Activated CD4-positive, alpha-beta T cell treated with anti-CD3 and anti-CD28 coated beads for 48 hours (primary cell): Measurements from ENCODE around the gene AKAP11.
A peak's percentile ranks its signal among the peaks of the same experiment; 100 is the strongest.

ENCODE experiments used
- DNase-seq: peaks from one replicate; pipeline ENCODE4 v3.0.0-alpha.2; 2020

AKAP11 gene

DNA sequence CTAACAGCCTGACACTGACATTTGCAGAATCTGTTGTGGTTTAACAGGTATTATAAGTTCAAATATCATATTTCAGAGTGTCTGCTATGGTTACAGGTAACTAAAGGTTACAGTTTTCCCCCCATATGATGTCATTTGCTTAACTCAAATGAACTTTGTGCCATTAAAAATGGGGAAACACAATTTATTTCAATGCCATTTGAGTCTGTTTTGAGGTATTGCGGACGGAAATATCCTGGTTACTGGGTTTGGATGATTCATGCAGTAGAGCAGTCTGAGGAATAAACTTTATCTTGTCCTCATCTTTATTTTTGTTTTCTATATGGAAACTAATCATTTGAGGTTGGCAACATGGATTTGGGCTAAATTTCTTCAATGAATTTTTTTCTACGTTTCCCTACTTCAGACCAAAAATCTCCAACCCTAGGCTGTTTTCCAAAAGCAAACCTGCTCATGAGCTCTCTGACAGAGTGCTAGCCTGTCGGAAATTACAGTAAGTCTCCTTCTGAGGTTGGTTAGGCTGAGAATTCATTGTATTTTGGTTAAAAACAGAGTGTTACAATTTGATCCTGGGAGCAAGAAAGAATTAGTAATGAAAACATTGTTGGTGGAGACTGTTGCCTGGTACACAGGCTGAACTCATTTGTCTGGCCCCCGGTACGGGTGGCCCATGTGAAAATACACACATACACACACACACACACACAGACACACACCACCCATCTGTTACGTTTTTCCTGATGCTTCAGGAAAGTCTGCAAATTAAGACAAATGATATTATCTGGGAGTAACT, 66.1 kb downstream of the AKAP11 start:
- DNase-seq, result no peak

DNA sequence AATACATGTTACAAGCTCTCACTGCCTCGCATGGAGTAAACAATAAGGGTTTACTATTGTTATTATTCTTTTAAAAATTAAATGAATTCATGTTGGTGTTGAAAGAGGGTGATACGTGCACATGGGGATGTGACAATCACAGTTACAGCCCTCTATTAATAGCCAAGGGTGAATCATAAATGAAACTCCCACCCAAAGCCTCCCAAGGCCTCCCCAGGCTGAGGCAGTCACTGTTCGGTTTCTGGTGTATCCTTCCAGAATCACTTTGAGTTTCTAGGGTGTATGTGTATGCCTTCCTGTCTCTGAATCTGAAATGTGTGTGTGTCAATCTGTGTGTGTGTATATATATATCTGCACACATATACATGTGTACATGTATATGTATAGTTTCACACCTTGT, 73.4 kb downstream of the AKAP11 start:
- no peak for DNase-seq

DNA sequence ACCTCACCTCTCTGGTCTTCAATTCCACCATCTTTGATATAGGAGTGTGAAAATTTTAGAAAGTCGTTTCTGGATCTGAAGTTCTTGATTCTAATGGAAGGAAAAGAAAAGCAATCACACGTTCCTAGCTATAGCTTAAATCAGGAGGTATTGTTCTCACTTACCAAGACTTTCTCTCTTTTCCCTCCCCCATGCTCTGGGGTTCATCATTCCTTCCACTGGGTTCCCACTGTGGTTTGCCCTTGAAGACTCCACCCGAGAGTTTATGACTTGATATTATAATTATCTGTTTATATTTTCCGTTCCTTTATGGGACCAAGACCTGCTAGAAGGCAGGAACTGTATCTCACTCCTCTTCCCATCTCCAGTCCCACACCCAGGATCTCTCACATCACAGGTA, 76.6 kb downstream of the AKAP11 start:
- DNase-seq, result peak; percentile 41

DNA sequence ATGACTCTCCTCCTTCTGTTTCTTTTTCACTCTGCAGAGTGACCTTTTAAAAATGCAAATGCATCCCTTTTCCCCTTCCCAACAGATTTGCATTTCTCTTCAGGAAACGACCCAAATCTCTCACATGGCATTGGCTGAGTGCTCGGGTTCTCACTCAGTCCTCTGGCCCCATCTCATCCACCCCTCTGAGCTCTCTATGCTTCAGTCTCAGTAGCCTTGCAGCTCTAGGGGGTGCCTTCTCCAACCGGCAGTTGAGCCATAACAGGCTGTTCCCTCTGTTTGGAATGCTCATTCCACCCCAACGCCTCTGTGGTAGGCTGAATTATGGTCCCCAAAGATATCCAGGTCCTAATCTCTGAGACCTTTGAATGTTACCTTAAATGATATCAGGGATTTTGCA, 78.2 kb downstream of the AKAP11 start:
- DNase-seq, result no peak

DNA sequence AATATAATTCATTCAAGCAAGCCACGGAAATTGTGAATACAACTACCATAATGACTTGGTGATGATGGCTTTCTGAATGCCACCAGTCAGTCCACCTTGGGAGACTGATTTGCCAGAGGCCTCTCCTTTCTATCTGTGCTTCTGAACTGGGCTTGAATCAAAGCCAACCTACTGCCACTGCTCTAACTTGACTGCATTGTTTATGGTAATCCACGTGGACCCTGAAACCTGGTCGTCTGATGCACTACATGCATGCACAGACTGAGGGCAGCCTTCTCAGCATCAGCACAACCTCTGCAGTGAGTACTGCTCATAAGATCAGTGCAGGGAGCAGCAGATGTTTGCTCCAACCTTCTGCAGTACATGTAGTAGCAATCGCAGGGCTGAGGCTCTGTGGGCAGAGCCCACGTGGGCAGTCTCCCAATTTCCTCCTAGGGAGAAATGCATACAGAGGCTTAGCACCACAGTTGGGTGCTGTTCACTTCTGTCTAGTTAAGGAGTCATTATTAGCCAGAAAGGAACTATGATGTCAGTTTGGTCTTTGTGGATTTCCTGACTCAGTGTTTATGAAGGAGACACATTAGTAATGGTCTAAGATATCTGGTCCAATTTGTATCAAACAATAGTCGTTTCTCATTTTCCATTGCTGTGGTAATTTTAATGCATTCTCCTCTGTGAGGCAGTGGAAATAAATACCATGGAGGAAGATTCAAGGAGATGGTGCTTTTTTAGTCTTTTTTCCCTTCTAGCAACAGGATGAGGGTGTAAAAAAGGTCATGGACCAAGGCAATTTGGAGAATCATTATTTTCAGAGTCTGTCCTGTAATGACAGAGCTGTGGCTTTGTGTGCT, 82.5 kb downstream of the AKAP11 start:
- peak; percentile 77 for DNase-seq

DNA sequence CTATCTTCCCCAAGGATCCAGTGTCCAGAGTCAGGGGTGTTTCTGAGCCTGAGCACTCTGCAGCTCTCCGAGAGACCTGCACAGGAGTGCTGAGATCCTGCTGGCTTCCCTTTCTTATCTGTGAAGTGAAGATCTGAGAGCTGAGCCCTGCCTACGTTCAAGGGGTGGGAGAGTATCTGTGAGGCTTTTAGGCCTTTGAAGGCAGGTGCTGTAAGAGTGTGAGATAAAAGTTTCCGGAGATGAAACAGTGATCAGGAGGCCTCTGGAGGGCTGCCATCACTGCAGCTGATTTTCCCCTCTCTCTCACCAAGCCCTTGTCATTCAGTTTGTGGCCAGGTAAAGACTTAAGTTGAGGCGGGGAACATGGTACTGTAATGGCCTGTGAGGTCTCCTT, 83.1 kb downstream of the AKAP11 start:
- DNase-seq, result peak; percentile 74

DNA sequence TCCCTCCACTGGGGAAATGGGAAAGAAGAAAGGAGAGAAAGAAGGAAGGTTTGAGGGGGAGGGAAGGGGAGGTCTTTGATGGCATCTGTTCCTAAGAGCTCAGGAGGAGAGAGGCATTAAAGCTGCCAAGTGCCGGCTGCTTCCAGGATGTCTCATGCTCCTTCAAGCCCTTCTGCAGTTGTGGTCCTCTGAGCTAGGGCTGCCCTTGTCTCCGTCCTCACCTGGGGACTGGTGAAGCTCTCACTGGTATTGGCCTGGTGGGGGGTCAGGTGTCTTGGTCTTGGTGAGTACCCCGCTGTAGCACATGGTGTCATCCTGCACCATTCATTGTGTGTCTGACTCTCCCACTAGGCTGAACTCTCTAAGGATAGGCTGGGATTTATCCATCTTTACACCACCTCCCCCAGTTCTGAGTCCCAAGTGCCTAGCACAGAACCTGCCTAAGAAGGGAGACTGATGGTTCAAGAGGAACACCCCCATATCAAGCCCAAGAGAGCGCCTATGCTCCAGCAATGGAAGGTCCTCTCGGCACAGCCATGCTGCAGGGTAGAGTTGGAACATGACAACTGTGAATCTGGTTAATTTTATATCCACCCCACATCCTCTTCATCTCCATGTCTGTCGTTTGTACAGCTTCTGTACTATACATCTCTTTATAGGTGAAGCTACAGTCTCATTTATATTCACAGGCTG, 83.7 kb downstream of the AKAP11 start:
- DNase-seq, result peak; percentile 40

DNA sequence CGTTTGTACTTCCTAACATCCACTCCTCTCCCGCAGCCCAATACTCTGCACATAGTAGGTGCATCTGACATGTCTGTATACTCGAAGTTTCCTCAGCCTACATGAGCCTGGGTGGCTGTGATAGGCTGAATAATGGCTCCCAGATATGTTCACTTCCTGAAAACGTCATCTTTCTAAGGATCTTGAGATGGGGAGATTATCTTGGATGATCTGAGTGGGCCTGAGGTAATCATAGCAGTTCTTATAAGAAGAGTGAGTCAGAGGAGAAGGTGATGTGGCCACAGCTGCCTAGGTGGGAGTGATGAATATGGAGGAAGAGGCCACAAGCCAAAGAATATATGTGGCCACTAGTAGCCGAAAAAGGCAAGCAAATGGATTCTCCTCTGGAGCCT, 84.2 kb downstream of the AKAP11 start:
- DNase-seq, result peak; percentile 69

DNA sequence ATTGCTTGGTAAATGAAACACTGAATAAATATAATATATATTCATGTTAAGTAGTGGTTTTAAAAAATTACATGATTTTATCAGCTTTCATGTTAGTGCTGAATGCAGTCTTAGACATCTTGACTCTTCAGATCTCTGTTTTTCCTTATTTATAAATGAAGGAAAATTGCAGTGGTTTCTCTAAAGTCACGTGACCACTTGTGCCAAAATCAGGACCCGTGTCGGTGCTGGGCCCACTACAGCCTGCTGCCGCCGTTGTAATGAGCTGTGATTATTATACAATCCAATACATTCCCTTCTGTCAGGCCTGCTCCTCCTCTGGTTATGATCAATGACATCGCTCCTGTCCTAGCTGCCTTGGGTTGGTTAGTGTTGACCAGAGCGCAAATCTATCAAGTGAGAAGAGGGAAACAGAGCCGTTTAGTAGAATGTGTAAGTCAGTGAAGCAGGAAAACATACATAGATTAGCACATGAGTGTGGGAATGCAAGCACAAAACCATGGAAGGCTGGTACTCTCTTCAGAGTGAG, 88.2 kb downstream of the AKAP11 start:
- no peak for DNase-seq

DNA sequence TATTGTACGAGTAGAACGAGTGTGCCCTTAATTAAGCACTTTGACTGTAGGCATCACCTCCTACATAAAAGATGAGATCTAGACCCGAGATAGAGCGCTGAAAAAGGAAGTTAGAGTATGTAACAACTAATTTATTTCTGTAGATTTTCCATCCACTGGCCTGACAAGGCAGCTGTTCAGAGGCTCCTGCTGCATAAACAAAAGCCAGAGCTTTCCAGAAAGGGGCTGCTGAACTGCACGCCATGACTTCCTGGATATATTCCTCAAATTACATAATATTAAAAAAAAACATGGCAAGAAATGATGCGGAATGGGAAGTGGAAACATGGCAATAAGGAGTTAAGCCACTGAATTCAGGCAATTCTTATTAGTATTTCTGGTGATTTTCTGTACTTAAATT, 89.7 kb downstream of the AKAP11 start:
- no peak for DNase-seq

DNA sequence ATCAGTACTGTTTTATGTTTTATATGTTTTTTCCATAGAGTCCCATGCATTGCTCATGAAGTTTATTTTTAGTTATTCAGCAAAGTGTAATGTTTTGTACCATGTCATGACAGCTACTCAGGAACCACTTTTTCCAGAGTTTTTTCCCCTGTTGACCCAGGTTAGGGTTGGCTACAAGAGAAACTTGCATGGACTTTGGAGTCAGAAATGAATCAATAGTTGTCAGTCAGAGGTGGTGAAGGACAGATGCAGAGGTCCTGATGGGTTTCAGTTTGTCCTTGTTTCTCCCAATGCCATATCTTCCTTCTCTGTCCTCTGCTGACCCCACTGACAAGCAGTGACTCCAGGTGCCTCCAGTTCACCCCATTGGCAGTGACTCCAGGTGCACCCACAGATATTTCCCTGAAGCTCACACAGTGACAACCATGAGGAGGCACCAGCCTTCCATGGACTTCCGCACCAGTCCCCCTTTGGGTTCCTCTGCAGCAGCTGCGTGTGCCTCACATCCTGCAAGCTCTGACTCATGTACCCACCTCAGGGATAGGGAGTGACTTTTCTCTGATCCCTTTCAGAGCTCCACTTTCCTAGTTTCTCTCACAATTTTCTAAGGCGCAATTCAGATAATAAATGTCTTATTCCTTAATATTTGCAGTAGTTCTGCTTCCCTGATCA, 92.1 kb downstream of the AKAP11 start:
- no peak for DNase-seq

DNA sequence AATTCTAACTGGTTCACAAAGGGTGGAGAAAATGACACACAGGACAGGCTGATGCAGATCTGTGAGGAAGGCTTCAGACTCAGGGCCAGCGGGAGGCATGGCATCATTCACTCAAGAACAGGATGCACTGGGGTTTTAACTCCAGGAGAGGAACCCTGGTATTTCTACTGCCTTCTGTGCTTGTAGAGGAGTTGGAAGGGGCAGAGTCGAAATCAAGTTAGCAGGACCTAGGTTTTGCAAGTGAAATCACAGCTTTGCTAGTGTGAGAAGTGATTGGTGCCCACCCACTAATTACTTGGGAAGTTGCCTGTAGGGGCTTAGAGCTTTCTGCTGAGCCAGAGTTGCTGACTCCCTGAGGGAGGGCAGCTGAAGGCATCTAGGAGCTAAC, 92.7 kb downstream of the AKAP11 start:
- no peak for DNase-seq

DNA sequence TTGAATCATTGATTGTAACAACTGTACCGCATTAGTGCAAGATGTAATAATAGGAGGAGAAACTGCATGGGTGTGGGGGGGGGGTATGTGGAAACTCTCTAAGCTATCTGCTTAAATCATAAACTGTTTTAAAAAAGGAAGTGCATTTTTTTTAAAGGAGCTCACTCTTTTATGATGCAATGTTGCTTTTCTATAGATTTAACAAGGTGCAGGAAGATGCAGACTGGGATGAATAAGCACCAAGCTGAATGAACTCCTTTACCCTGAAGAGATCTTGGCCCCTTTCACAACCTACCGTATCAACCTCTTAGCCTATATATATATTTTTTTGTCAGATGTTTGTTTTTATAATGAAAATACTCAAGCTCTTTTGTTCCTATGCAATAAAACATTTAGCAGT, 95.9 kb downstream of the AKAP11 start:
- no peak for DNase-seq

DNA sequence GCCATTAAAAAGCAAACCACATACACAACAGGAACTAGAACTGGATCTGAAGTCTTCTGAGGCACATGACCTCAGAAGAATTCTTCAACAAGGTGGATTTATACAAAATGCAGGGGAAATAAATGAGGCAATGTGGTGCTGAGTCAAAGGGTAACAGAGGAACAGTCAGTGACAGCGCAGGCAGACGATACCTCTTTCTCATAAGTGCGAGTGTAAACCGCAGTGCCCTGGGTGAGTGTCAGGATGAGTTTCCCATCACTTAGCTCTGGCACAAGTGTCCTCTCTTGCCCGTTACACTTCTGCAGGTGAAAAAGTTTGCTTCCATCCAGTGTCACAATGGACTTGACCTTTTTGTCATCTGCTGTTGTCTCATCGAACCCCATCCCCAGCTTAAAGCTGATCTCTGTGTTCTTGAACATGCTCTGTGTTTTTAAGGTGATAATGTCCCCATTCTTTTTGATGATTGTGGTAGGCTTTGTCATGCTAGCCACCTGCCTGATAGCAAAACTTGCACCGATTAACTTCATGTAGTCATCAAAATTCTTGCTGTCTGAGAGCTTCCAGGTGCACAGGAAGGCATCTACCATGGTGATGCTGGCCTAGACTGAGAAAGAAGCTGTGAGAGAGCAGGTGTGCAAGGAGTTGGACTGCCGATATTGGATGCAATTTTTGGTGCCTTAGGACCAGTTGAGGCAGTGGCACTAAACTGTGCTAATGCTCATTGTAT, 97.3 kb downstream of the AKAP11 start:
- peak; percentile 71 for DNase-seq

DNA sequence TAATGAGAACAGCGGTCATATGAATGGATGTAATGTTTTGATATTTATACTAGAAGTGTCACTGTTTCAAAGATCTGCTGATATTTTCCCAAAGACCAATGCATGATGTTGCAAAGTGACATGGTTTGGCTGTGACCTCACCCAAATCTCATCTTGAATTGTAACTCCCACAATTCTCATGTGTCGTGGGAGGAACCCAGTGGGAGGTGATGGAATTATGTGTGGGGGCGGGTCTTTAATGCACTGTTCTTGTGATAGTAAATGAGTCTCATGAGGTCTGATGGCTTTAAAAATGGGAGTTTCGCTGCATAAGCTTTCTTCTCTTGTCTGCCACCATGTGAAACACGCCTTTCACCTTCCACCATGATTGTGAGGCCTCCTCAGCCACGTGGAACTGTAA, 98.3 kb downstream of the AKAP11 start:
- no peak for DNase-seq
